ENCODE data around the gene CRABP2. TPM values are rescaled to one million over a fixed set of nuclear protein-coding genes. Genes with fewer than 3 reads are reported as not detected.
A peak's percentile ranks its signal among the peaks of the same experiment; 100 is the strongest.

The CRABP2 gene
- total RNA-seq, 1 experiment from 2014 or later = 1.9 TPM

DNA sequence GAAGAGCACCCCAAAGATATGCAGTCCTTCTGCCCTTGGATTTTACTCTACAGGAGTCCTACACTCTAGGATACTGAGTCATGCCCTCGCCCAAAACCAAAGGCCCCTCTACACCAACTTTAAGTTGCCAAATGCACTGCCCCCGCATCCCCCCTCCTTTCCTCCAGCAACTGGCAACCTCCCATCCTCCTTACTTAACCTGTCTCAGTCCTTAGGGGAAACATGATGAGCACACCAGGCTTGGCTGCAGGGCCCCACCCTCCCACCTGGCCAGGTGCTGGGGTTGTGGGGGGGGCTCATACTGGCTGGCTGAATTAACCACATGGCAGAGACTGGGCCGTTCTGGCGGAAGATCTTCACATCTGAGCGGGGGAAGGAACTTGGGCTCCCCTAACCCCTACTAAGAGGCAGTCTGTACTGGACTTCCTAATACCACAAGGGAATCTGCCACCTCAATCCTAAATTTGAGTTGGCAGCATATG is 44.8 kb upstream of the CRABP2 start:
- intact Hi-C loops (cut with micrococcal nuclease) = loop anchor here (1.0 kb wide), 1 partner anchor 17 kb away; the partner anchor contains the start of gene PRCC
- no peaks in the 10 kb centered on the region for H3K27me3 Mint-ChIP-seq (ENCODE audit: insufficient read depth, unreplicated experiment)
- peak overlapping the region; percentile 79 for H3K4me3 Mint-ChIP-seq (ENCODE audit: unreplicated experiment)
- H3K9me3 Mint-ChIP-seq (ENCODE audit: unreplicated experiment) = no peaks in the 10 kb centered on the region
- ChIA-PET POLR2A (interaction anchor here (0.6 to 10.7 kb wide), 11 partner anchors 9 to 293 kb away, joined by 3 to 299 read pairs (median 5); partner anchors contain the start of genes ISG20L2, MEF2D, METTL25B and MRPL24), CTCF (interaction anchor here (0.6 to 4.5 kb wide), 4 partner anchors 23 to 469 kb away, joined by 3 to 44 read pairs (median 13); partner anchors contain the start of genes ISG20L2 and METTL25B)
- TF ChIP-seq, protein P1, sequence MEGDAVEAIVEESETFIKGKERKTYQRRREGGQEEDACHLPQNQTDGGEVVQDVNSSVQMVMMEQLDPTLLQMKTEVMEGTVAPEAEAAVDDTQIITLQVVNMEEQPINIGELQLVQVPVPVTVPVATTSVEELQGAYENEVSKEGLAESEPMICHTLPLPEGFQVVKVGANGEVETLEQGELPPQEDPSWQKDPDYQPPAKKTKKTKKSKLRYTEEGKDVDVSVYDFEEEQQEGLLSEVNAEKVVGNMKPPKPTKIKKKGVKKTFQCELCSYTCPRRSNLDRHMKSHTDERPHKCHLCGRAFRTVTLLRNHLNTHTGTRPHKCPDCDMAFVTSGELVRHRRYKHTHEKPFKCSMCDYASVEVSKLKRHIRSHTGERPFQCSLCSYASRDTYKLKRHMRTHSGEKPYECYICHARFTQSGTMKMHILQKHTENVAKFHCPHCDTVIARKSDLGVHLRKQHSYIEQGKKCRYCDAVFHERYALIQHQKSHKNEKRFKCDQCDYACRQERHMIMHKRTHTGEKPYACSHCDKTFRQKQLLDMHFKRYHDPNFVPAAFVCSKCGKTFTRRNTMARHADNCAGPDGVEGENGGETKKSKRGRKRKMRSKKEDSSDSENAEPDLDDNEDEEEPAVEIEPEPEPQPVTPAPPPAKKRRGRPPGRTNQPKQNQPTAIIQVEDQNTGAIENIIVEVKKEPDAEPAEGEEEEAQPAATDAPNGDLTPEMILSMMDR (IDR thresholded peaks at IDR 0.05; ENCODE audit: unreplicated experiment) = no peak
- BruUV-seq (replicated peaks) = no TSS peak
- H3K27ac Mint-ChIP-seq (ENCODE audit: low read depth, unreplicated experiment) = peak overlapping the region; percentile 99
- peaks cover 52% of the 10 kb centered on the region for H3K4me1 Mint-ChIP-seq (ENCODE audit: insufficient read depth, unreplicated experiment)
- peak; percentile 96 for DNase-seq (ENCODE audit: unreplicated experiment)
- H3K36me3 Mint-ChIP-seq (ENCODE audit: insufficient read depth, unreplicated experiment) = peaks cover 34% of the 10 kb centered on the region

DNA sequence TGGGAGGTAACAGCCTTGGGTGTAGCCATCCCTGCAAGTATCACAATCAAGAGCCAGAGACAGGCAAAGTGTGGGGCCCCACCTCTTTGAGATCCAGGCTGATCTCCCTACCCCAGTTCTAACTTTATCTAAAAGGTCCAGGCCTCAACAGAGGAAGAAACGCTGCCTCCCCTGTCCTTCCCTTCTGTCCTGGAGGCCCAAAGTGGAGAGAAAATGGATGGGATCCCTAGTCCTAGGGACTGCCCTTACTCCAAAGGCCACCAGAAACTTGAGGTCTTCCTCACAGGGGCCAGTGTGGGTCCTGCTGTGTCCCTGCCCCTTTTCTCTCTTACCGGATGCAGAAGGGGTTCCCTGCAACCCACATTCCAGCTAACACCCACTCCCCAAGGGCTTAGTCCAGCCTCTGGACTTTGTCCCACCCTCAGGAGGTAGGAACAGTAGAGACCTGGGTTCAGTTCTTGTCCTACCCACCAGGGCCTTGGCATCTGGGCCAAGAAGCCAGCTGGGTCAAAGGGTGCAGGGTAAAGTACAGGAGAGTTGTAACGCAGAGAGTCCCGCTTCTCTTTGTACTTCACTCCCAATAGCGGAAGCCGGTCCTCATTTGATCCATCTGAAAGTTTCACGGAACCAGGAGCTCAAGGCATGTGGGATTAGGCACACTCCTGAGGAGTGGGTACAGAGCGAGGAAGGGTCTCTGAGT is 44.2 kb upstream of the CRABP2 start:
- TF ChIP-seq, protein P1 (IDR thresholded peaks at IDR 0.05; ENCODE audit: unreplicated experiment) = no peak
- ChIA-PET CTCF (interaction anchor here (1.0 to 4.5 kb wide), 3 partner anchors 23 to 468 kb away, joined by 3 to 44 read pairs (median 23); partner anchors contain the start of genes ISG20L2 and METTL25B), POLR2A (interaction anchor here (0.6 to 10.7 kb wide), 7 partner anchors 9 to 292 kb away, joined by 3 to 299 read pairs (median 4); partner anchors contain the start of genes ISG20L2, METTL25B, MRPL24 and PRCC)
- BruUV-seq (replicated peaks) = no TSS peak
- Mint-ChIP-seq H3K4me3 (ENCODE audit: unreplicated experiment) (peak overlapping the region; percentile 79), H3K27me3 (ENCODE audit: insufficient read depth, unreplicated experiment) (no peaks in the 10 kb centered on the region), H3K36me3 (ENCODE audit: insufficient read depth, unreplicated experiment) (peaks cover 36% of the 10 kb centered on the region), H3K4me1 (ENCODE audit: insufficient read depth, unreplicated experiment) (peaks cover 53% of the 10 kb centered on the region), H3K9me3 (ENCODE audit: unreplicated experiment) (no peaks in the 10 kb centered on the region), H3K27ac (ENCODE audit: low read depth, unreplicated experiment) (peak overlapping the region; percentile 99)
- intact Hi-C loops (cut with micrococcal nuclease) = loop anchor here (1.0 to 10.0 kb wide), 2 partner anchors 18 to 245 kb away; partner anchors contain the start of genes MEF2D and PRCC
- DNase-seq (ENCODE audit: unreplicated experiment) = peak; percentile 39

DNA sequence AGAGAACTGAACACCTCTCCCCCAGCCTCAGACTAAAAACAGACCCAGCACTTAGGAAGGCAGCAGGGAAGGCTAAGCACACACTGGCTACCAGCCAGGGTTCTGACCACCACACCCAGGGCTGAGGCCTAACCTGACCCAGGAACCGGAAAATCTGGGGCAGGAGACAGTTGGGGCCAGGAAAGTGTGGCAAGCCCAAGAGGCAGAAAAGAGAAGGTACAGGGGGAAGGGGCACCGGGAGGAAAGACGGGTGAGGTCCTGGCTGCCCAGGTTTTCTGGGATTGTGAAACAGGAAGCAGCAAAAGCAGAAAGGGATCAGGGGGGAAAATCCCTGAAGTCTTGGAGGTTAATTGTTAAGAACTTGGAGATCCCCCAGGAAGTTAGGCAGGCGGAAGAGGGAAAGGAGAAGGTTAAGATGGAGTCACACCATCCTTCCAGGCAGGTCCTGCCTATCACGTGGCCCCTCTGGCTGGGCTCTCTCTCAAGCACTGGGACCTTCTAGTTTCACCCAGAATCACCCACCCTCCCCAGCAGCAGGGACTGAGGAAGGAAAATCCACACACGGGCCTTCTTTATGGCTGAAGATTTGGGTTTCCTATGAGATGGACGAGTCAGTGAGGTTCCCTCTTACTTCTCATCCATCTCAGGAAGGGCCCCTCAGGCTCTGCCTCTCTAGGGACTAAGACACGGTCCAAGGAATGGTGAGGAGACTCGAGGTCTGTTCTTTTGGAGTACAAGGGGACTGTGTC is 43.5 kb upstream of the CRABP2 start:
- Mint-ChIP-seq H3K27me3 (ENCODE audit: insufficient read depth, unreplicated experiment) (no peaks in the 10 kb centered on the region), H3K9me3 (ENCODE audit: unreplicated experiment) (no peaks in the 10 kb centered on the region), H3K4me1 (ENCODE audit: insufficient read depth, unreplicated experiment) (peaks cover 58% of the 10 kb centered on the region), H3K36me3 (ENCODE audit: insufficient read depth, unreplicated experiment) (peaks cover 41% of the 10 kb centered on the region), H3K4me3 (ENCODE audit: unreplicated experiment) (peak overlapping the region; percentile 79), H3K27ac (ENCODE audit: low read depth, unreplicated experiment) (peak overlapping the region; percentile 99)
- TSS peak; percentile 30 for BruUV-seq (replicated peaks)
- TF ChIP-seq, protein P1 (IDR thresholded peaks at IDR 0.05; ENCODE audit: unreplicated experiment) = no peak
- peak; percentile 95 for DNase-seq (ENCODE audit: unreplicated experiment)
- ChIA-PET POLR2A (interaction anchor here (0.9 to 10.7 kb wide), 8 partner anchors 8 to 625 kb away, joined by 4 to 375 read pairs (median 124); partner anchors contain the start of genes ISG20L2, METTL25B, MRPL24 and PRCC), CTCF (interaction anchor here (1.8 to 10.3 kb wide), 3 partner anchors 21 to 60 kb away, joined by 11 to 136 read pairs (median 23); partner anchors contain the start of genes ISG20L2 and METTL25B)
- intact Hi-C loops (cut with micrococcal nuclease) = loop anchor here (10.0 kb wide), 1 partner anchor 244 kb away; the partner anchor contains the start of gene MEF2D
